Glutamatergic neuron (in vitro differentiated cells): ENCODE measurements around the gene FTCD. TPM values are rescaled to one million over a fixed set of nuclear protein-coding genes. Genes with fewer than 3 reads are reported as not detected.

Experiments used
- DNase-seq: peaks from one replicate; pipeline ENCODE4 v3.0.0; 2022
- H3K27ac Mint-ChIP-seq: one replicate; pipeline ENCODE4 v1.8.0; 2020; ENCODE audit warnings: mild to moderate bottlenecking, mixed read lengths, inconsistent platforms; ENCODE audit not compliant: unreplicated experiment
- H3K27me3 Mint-ChIP-seq: one replicate; pipeline ENCODE4 v1.8.0; 2020; ENCODE audit warnings: mild to moderate bottlenecking, moderate library complexity, mixed read lengths, inconsistent platforms; ENCODE audit not compliant: unreplicated experiment
- H3K36me3 Mint-ChIP-seq: one replicate; pipeline ENCODE4 v1.8.0; 2020; ENCODE audit warnings: mild to moderate bottlenecking, mixed read lengths, inconsistent platforms; ENCODE audit not compliant: unreplicated experiment
- H3K4me1 Mint-ChIP-seq: one replicate; pipeline ENCODE4 v1.8.0; 2020; ENCODE audit warnings: mild to moderate bottlenecking, low read depth, mixed read lengths, inconsistent platforms; ENCODE audit not compliant: unreplicated experiment
- H3K4me3 Mint-ChIP-seq: one replicate; pipeline ENCODE4 v1.8.0; 2020; ENCODE audit warnings: mild to moderate bottlenecking, mixed read lengths, inconsistent platforms; ENCODE audit not compliant: unreplicated experiment
- H3K9me3 Mint-ChIP-seq: one replicate; pipeline ENCODE4 v1.8.0; 2020; ENCODE audit warnings: mild to moderate bottlenecking, moderate library complexity, mixed read lengths, inconsistent platforms; ENCODE audit not compliant: unreplicated experiment
- total RNA-seq: library from RNA; stranded (reverse); fragmentation: NEBNext Ultra II Directional; extraction: Animal tissue kit (Norgen Biotek cat#: 25700); gene quantifications from one replicate; pipeline ENCODE4 v1.2.1, GENCODE V29; 2021; ENCODE audit not compliant: unreplicated experiment
- TF ChIP-seq, protein P1 (sequence below): fragments of 200-600 bp; sonication (generic); IDR thresholded peaks from one replicate; pipeline ENCODE4 v1.5.0; 2021; ENCODE audit not compliant: partially characterized antibody, unreplicated experiment

Gene FTCD
- total RNA-seq, 1 donor from 2014 or later: 13.4 TPM

- no peaks in the 10 kb centered on the region for H3K4me1 Mint-ChIP-seq
- no peak for DNase-seq
- H3K36me3 Mint-ChIP-seq: peaks cover 39% of the 10 kb centered on the region
- H3K4me3 Mint-ChIP-seq: no peak overlapping the region
- peaks cover 12% of the 10 kb centered on the region for H3K9me3 Mint-ChIP-seq
- peaks cover 8% of the 10 kb centered on the region for H3K27me3 Mint-ChIP-seq
- TF ChIP-seq, protein P1, sequence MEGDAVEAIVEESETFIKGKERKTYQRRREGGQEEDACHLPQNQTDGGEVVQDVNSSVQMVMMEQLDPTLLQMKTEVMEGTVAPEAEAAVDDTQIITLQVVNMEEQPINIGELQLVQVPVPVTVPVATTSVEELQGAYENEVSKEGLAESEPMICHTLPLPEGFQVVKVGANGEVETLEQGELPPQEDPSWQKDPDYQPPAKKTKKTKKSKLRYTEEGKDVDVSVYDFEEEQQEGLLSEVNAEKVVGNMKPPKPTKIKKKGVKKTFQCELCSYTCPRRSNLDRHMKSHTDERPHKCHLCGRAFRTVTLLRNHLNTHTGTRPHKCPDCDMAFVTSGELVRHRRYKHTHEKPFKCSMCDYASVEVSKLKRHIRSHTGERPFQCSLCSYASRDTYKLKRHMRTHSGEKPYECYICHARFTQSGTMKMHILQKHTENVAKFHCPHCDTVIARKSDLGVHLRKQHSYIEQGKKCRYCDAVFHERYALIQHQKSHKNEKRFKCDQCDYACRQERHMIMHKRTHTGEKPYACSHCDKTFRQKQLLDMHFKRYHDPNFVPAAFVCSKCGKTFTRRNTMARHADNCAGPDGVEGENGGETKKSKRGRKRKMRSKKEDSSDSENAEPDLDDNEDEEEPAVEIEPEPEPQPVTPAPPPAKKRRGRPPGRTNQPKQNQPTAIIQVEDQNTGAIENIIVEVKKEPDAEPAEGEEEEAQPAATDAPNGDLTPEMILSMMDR: no peak
- H3K27ac Mint-ChIP-seq: no peak overlapping the region
Observed at GRCh38 chr21:46100426-46100825, 55.0 kb downstream of the FTCD start.

DNA sequence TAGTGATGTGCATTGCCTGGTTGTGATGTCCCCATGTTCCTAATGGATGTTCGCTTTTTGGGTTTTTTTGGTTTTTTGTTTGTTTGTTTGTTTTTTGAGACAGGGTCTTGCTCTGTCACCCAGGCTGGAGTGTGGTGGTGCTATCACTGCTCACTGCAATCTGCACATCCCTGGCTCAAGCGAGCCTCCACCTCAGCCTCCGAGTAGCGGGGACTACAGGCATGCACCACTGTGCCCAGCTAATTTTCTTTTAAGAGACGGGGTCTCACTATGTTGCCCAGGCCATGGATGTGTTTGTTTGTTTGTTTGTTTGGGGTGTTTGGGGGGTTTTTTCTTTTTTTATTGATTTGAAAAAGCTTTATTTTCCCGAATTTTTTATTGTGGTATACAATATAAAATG is 55.4 kb downstream of the FTCD start:
- H3K4me1 Mint-ChIP-seq: no peaks in the 10 kb centered on the region
- H3K36me3 Mint-ChIP-seq: peaks cover 39% of the 10 kb centered on the region
- H3K27ac Mint-ChIP-seq: no peak overlapping the region
- no peak for DNase-seq
- H3K9me3 Mint-ChIP-seq: peaks cover 12% of the 10 kb centered on the region
- H3K27me3 Mint-ChIP-seq: peaks cover 10% of the 10 kb centered on the region
- TF ChIP-seq, protein P1: no peak
- no peak overlapping the region for H3K4me3 Mint-ChIP-seq

GRCh38 chr21:46099476-46099875 is 55.9 kb downstream of the FTCD start:
- no peak overlapping the region for H3K4me3 Mint-ChIP-seq
- no peak overlapping the region for H3K27ac Mint-ChIP-seq
- H3K36me3 Mint-ChIP-seq: peaks cover 39% of the 10 kb centered on the region
- TF ChIP-seq, protein P1: no peak
- no peaks in the 10 kb centered on the region for H3K4me1 Mint-ChIP-seq
- peaks cover 12% of the 10 kb centered on the region for H3K27me3 Mint-ChIP-seq
- DNase-seq: peak; percentile 26
- H3K9me3 Mint-ChIP-seq: peaks cover 16% of the 10 kb centered on the region

DNA sequence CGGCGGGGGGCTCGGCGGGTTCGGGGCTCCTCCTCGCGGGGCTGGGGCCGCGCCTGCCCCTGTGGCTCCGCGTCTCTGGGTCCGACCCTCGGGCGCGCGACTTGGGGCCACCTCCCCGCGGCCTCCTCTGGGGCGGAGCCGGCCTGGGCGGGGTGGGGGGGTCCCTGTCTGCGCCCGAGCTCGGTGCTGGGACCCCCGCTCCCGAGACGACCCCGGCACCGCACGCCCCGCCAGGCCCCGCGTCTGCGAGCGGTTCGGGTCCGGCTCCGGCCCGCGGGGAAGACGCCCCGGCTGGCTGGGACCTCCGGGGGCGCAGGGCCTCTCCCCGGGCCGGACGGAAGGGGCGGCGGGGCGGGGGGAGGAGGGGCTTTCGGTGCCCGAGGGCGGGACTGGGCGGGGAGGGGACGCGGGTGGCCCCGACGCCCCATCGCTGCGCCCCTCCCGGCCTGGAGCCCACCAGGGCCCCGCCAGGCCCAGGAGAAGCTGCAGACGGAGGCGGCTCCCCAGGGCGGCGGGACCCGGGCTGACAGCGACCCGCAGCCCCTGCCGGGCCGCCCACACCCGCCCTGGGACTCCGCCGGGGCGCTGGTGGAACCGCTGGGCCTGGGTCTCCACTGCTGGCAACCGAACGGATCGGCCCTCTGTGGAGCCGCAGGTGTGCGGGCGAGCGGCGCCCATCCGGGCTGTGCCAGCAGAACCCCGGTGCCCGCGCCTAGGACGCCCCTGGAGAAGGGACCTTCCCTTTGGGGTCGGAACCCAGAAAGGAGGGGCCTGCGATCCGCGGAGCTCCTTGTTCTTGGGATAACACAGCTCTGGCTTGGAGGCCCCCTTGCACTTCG is 56.9 kb downstream of the FTCD start:
- TF ChIP-seq, protein P1: no peak
- peaks cover 34% of the 10 kb centered on the region for H3K36me3 Mint-ChIP-seq
- H3K27ac Mint-ChIP-seq: no peak overlapping the region

More for the DNA sequence above, 56.9 kb downstream of the FTCD start:
- Mint-ChIP-seq H3K27me3 (peaks cover 14% of the 10 kb centered on the region), H3K4me3 (peak overlapping the region; percentile 69), H3K9me3 (peaks cover 16% of the 10 kb centered on the region), H3K4me1 (no peaks in the 10 kb centered on the region)
- DNase-seq: peak; percentile 23
